HepG2 (cell line): ENCODE measurements around the gene EOMES. TPM values are rescaled to one million over a fixed set of nuclear protein-coding genes. Genes with fewer than 3 reads are reported as not detected.

Experiments used
- ATAC-seq: fragments of 200-7000 bp; cut with Tn5 transposase; 3 replicates; pipeline ENCODE4 v1.9.1; 2020; ENCODE audit warnings: mild to moderate bottlenecking, moderate library complexity
- BruUV-seq: library from RNA; stranded (reverse); fragments of 400-500 nt; replicated peaks from 2 replicates; lab custom pipeline; 2021; lab: Mats Ljungman, UMichigan
- CTCF ChIA-PET: fragments of 300-600 bp; formaldehyde crosslinking; extraction: SDS; loops from one replicate; lab custom pipeline; 2021; ENCODE audit warnings: low total read pairs, inconsistent platforms, low intra/inter-chr PET ratio; lab: Yijun Ruan, JAX
- POLR2A ChIA-PET: fragments of 350-600 bp; sonication (Branson Sonifier 250); formaldehyde crosslinking; loops from one replicate; lab custom pipeline; 2020; ENCODE audit warnings: antibody characterized with exemption, inconsistent platforms; lab: Yijun Ruan, JAX
- DNase-seq: peaks from one replicate; pipeline ENCODE4 v3.0.0-alpha.2; 2015; ENCODE audit warnings: low spot score
- FAIRE-seq: peaks from 3 replicates; lab custom pipeline; 2011; peaks lifted over from hg19 to GRCh38; lab: Jason Lieb, UNC
- H2AFZ ChIP-seq: one replicate; pipeline ENCODE4 v1.6.1; 2011; ENCODE audit warnings: low read length, inconsistent platforms
- H3K27ac ChIP-seq: fragments of 300-600 bp; 3 replicates; pipeline ENCODE4 v1.8.0; 2011; ENCODE audit warnings: mixed run types, mild to moderate bottlenecking, mixed read lengths, low read length, inconsistent platforms; ENCODE audit not compliant: insufficient read depth; ENCODE audit errors: extremely low read length
- H3K27me3 ChIP-seq, 2 experiments: fragments of 200-600 bp in 1 of 2; 2 replicates in 1 of 2; 3 replicates in 1 of 2; pipeline versions ENCODE4 v1.6.0 to v1.8.0; 2011; ENCODE audit warnings: low read length in 2 of 2, mild to moderate bottlenecking in 2 of 2, moderate library complexity in 2 of 2, inconsistent platforms in 1 of 2; ENCODE audit not compliant: insufficient read depth in 2 of 2, control insufficient read depth in 1 of 2
- H3K36me3 ChIP-seq, 2 experiments: fragments of 200-600 bp in 1 of 2; replicated peaks in 1 of 2; 2 replicates in 1 of 2; 3 replicates in 1 of 2; pipeline versions ENCODE4 v1.5.1 to v1.8.0; 2011; ENCODE audit warnings: low read length in 2 of 2, inconsistent platforms in 1 of 2; ENCODE audit not compliant: insufficient read depth in 2 of 2, control insufficient read depth in 1 of 2
- H3K4me1 ChIP-seq: 2 replicates; pipeline ENCODE4 v1.5.1; 2012; ENCODE audit warnings: low read length, inconsistent platforms; ENCODE audit not compliant: insufficient read depth
- H3K4me2 ChIP-seq: 2 replicates; pipeline ENCODE4 v1.6.0; 2011; ENCODE audit warnings: low read depth, low read length, inconsistent platforms
- H3K4me3 ChIP-seq, 3 experiments: fragments of 200-600 bp in 1 of 3; sonication (generic), shearing (Covaris generic) in 1 of 3; replicated peaks in 1 of 3; 2 replicates each; pipeline ENCODE4 v1.5.1; 2011 to 2016; ENCODE audit warnings: low read length in 3 of 3, inconsistent platforms in 2 of 3, low read depth in 2 of 3, mild to moderate bottlenecking in 2 of 3, control low read depth in 1 of 3, mixed read lengths in 1 of 3; ENCODE audit not compliant: insufficient read depth in 1 of 3
- H3K79me2 ChIP-seq: one replicate; pipeline ENCODE4 v1.6.1; 2011; ENCODE audit warnings: low read length, inconsistent platforms; ENCODE audit not compliant: insufficient read depth
- H3K9ac ChIP-seq: 2 replicates; pipeline ENCODE4 v1.6.0; 2011; ENCODE audit warnings: mild to moderate bottlenecking, low read depth, low read length, inconsistent platforms; ENCODE audit not compliant: insufficient read depth
- H3K9me3 ChIP-seq: 2 replicates; pipeline ENCODE4 v1.5.1; 2012; ENCODE audit warnings: mild to moderate bottlenecking, low read length
- H4K20me1 ChIP-seq: 2 replicates; pipeline ENCODE4 v1.6.0; 2011; ENCODE audit warnings: inconsistent platforms, mild to moderate bottlenecking, low read length, moderate library complexity; ENCODE audit not compliant: insufficient read depth
- CEBPB ChIP-seq: IDR thresholded peaks from 2 replicates; pipeline ENCODE4 v1.6.1; 2011; ENCODE audit warnings: low read depth, low read length, improper control_type of control experiment, borderline replicate concordance
- CEBPG ChIP-seq: IDR thresholded peaks from 2 replicates; pipeline ENCODE4 v1.6.1; 2016
- WGBS: methylation state at CpG from one replicate; pipeline ENCODE4 v1.1.6; 2017; ENCODE audit warnings: low lambda C conversion rate; 5-methylcytosine and 5-hydroxymethylcytosine counted together
- in situ Hi-C: cut with HindIII; loops from 2 replicates; pipeline ENCODE4 v1.10.0; 2017; ENCODE audit warnings: low pct_unique_long_range_greater_than_20kb; ENCODE audit not compliant: extremely low pct_ligation_motif_present
- intact Hi-C: fragments of 100-400 bp; cut with micrococcal nuclease; formaldehyde crosslinking; loops from one replicate; pipeline ENCODE4 v1.10.0; 2022; ENCODE audit not compliant: unreplicated experiment
- polyA plus RNA-seq, 8 experiments: library from polyadenylated mRNA; depleted of rRNA in 3 of 8; stranded (reverse) in 7 of 8; unstranded in 1 of 8; fragments of >200 nt; fragmentation: Illumina TruSeq in 4 of 8; extraction: Trizol in 4 of 8; gene quantifications; 2 replicates each; pipeline versions ENCODE4 v1.2.1 to v1.2.3, GENCODE V29; 2011 to 2016; ENCODE audit warnings: low read depth in 4 of 8, missing spikeins in 1 of 8, mixed read lengths in 1 of 8; ENCODE audit not compliant: insufficient read depth in 1 of 8
- total RNA-seq, 5 experiments: library from RNA; depleted of rRNA; stranded (reverse); fragments of >200 nt; fragmentation: Illumina TruSeq; extraction: Trizol; gene quantifications; 2 replicates each; pipeline ENCODE4 v1.2.3, GENCODE V29; 2016; ENCODE audit warnings: low read depth in 1 of 5
- TF ChIP-seq, protein P1 (sequence below): IDR thresholded peaks from 2 replicates; pipeline ENCODE4 v1.6.1; 2012; ENCODE audit warnings: low read length, improper control_type of control experiment

Gene EOMES
- total and polyA plus RNA-seq, 2 of the 13 experiments (the other 11 are each of a cell fraction or from before 2014, with no cell fraction given), result 0.11 to 0.12 TPM

DNA sequence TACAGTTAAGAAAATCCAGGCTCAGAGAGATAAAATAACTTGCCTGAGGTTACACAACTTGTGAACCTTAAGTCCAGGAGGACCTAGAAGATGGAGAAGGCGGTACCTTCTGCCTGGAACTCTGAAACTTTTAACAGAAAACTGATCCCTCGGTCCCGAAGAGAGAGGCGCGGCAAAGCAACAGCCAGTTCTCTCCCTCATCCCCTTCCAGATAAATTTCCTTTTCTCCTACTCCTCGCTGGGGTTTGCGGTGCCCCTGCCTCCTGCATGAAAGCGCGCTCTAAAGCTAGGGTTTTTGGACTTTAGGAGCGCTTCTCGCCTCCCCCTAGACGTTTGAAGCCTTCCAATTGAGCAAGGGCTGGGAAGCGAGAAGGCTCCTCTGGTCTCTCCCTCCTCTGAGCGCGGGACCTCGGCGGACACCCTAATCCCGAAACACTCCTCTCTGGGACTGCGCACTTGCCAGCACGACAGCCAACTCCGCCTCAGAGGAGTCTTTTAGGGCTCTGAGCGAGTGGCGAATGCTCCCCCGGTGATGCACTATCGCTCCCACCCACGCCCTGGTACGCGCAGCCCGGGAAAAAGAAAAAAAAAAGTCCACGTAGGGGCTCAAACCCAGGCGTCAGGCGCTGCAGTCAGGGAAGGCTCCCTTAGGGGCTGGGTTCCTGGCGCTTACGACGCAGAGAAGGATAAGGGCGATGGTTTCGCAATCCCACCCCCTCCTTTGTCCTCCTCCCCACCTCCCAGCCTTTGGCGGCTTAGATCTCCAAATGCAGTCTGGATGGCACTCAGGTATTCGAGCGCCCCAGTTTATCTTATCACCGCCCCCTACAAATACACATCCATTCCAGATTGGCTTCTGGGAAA, 7.9 kb upstream of the EOMES start:
- Histone ChIP-seq H3K79me2 (no peaks in the 10 kb centered on the region), H3K4me1 (peaks cover 43% of the 10 kb centered on the region), H3K27me3 (peaks cover 15 to 56% of the 10 kb centered on the region in 2 experiments), H3K27ac (no peak overlapping the region), H3K4me2 (no peak overlapping the region; the same call in 1 of the 2 replicates), H2AFZ (no peak overlapping the region), H3K9ac (no peak overlapping the region), H3K36me3 (no peaks in the 10 kb centered on the region), H3K4me3 (no peak overlapping the region), H3K9me3 (no peaks in the 10 kb centered on the region), H4K20me1 (no peaks in the 10 kb centered on the region)
- FAIRE-seq (no peak), DNase-seq (no peak), ATAC-seq (no peak; the same call in 2 of the 3 replicates)
- TF ChIP-seq, protein P1, sequence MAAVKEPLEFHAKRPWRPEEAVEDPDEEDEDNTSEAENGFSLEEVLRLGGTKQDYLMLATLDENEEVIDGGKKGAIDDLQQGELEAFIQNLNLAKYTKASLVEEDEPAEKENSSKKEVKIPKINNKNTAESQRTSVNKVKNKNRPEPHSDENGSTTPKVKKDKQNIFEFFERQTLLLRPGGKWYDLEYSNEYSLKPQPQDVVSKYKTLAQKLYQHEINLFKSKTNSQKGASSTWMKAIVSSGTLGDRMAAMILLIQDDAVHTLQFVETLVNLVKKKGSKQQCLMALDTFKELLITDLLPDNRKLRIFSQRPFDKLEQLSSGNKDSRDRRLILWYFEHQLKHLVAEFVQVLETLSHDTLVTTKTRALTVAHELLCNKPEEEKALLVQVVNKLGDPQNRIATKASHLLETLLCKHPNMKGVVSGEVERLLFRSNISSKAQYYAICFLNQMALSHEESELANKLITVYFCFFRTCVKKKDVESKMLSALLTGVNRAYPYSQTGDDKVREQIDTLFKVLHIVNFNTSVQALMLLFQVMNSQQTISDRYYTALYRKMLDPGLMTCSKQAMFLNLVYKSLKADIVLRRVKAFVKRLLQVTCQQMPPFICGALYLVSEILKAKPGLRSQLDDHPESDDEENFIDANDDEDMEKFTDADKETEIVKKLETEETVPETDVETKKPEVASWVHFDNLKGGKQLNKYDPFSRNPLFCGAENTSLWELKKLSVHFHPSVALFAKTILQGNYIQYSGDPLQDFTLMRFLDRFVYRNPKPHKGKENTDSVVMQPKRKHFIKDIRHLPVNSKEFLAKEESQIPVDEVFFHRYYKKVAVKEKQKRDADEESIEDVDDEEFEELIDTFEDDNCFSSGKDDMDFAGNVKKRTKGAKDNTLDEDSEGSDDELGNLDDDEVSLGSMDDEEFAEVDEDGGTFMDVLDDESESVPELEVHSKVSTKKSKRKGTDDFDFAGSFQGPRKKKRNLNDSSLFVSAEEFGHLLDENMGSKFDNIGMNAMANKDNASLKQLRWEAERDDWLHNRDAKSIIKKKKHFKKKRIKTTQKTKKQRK, result no peak
- TF ChIP-seq CEBPB (peak; percentile 46; the same call in 1 of the 2 replicates), CEBPG (0 out of 2 replicates have a peak, but pooled peaks have one; percentile 5)
- in situ Hi-C loops, result no loop called here
- CTCF ChIA-PET, result no interaction called here
- WGBS, result 16% methylated on average over 29 of the region's 41 CpGs
- BruUV-seq, result no TSS peak
- POLR2A ChIA-PET, result no interaction called here
- intact Hi-C loops, result no loop called here
